Right lobe of liver (tissue), 6 donors: ENCODE data around the gene PC. TPM values are rescaled to one million over a fixed set of nuclear protein-coding genes. Genes with fewer than 3 reads are reported as not detected.

Experiments used
- ATAC-seq, 4 donors: fragments of 200-7000 bp; cut with Tn5 transposase; one replicate each; pipeline ENCODE4 v1.9.1; 2020; ENCODE audit warnings: mild to moderate bottlenecking in 4 of 4, moderate library complexity in 4 of 4
- DNase-seq, 3 donors: peaks; one replicate each; pipeline ENCODE4 v3.0.0-alpha.2; 2020
- H3K27ac ChIP-seq, 3 donors: fragments of 200-600 bp; one replicate each; pipeline ENCODE4 v1.8.0; 2022
- H3K27me3 ChIP-seq, 2 donors: fragments of 200-600 bp; one replicate each; pipeline ENCODE4 v1.8.0; 2022
- H3K36me3 ChIP-seq, 4 donors: fragments of 200-600 bp; sonication (generic) in 1 of 4; one replicate each; pipeline versions ENCODE4 v1.5.1 to v1.8.0; 2017 to 2022; ENCODE audit warnings: control low read depth in 1 of 4
- H3K4me1 ChIP-seq, 4 donors: fragments of 200-600 bp; sonication (generic) in 1 of 4; one replicate each; pipeline versions ENCODE4 v1.5.1 to v1.8.0; 2017 to 2022; ENCODE audit warnings: control low read depth in 1 of 4
- H3K4me3 ChIP-seq, 3 donors: fragments of 200-600 bp; one replicate each; pipeline ENCODE4 v1.8.0; 2022
- H3K9me3 ChIP-seq, 4 donors: fragments of 200-600 bp; sonication (generic) in 1 of 4; one replicate each; pipeline versions ENCODE4 v1.5.1 to v1.8.0; 2017 to 2022; ENCODE audit warnings: control low read depth in 1 of 4
- CTCF ChIP-seq, 4 donors: fragments of 200-600 bp in 3 of 4; fragments of 450-650 bp in 1 of 4; IDR thresholded peaks; one replicate each; pipeline versions ENCODE4 v1.5.1 to v1.8.0; 2016 to 2022; ENCODE audit warnings: antibody characterized with exemption in 4 of 4, mild to moderate bottlenecking in 2 of 4
- POLR2A ChIP-seq: fragments of 450-650 bp; IDR thresholded peaks from one replicate; pipeline ENCODE4 v1.6.1; 2017; ENCODE audit warnings: antibody characterized with exemption, mild to moderate bottlenecking
- WGBS: methylation state at CpG from one replicate; pipeline ENCODE4 v1.1.6; 2018; ENCODE audit warnings: low coverage, low lambda C conversion rate; ENCODE audit not compliant: insufficient coverage; ENCODE audit errors: missing lambda C conversion rate; 5-methylcytosine and 5-hydroxymethylcytosine counted together
- intact Hi-C, 2 donors: fragments of 100-400 bp; cut with DNase I; formaldehyde crosslinking; loops; one replicate each; pipeline versions ENCODE4 v1.11.2 to v1.14.1; 2022
- total RNA-seq, 6 experiments: library from RNA; depleted of rRNA in 2 of 6; stranded (reverse); fragments of >200 nt in 2 of 6; fragmentation: NEBNext Ultra II Directional in 3 of 6; extraction: Animal tissue kit (Norgen Biotek cat#: 25700) in 3 of 6; gene quantifications; one replicate each; pipeline versions ENCODE4 v1.1.0 to v1.2.4, GENCODE V29; 2016 to 2023
- donor health status: DM: no; HTN: yes; CAD: no.
- donor health status: DM: no; HTN: no; CAD: no.
- donor health status: DM: no; HTN: no; CAD: no.
- donor health status: DM: no; HTN: yes; CAD: no.
- donor health status: DM: no; HTN: yes; CAD: no.

Gene PC
- total RNA-seq, 6 experiments from 2014 or later = 265 to 457 (median 317) TPM

- TF ChIP-seq CTCF (IDR thresholded peaks at IDR 0.05) = no peak
- TF ChIP-seq POLR2A = no peak
- H3K27ac ChIP-seq = peak overlapping the region in 2 of 3 donors; percentile 15 to 47
- DNase-seq (no peak), ATAC-seq (peak; percentile 39 to 65 (median 61))
- WGBS = 31% methylated on average over 8 of the region's 9 CpGs
- no peaks in the 10 kb centered on the region for H3K27me3 ChIP-seq
- intact Hi-C loops = no loop called here
- no peaks in the 10 kb centered on the region for H3K9me3 ChIP-seq
- peaks cover 0 to under 1% (median 0%) of the 10 kb centered on the region in 4 donors for H3K36me3 ChIP-seq
- no peak overlapping the region for H3K4me3 ChIP-seq
- H3K4me1 ChIP-seq = peaks cover 0 to 46% (median 12%) of the 10 kb centered on the region in 4 donors
Observed at GRCh38 chr11:66934950-66935779, 23.0 kb downstream of the PC start.

- no peak overlapping the region for H3K27ac ChIP-seq
- H3K4me3 ChIP-seq = no peak overlapping the region
- intact Hi-C loops = no loop called here
- WGBS = 91% methylated on average over 3 of the region's 3 CpGs
- no peak for DNase-seq
- no peaks in the 10 kb centered on the region for H3K36me3 ChIP-seq
- no peaks in the 10 kb centered on the region for H3K9me3 ChIP-seq
- no peaks in the 10 kb centered on the region for H3K27me3 ChIP-seq
- peak in 1 of 4 donors; percentile 21 for ATAC-seq
- TF ChIP-seq POLR2A (no peak), CTCF (IDR thresholded peaks at IDR 0.05) (no peak)
- peaks cover 0 to 46% (median 12%) of the 10 kb centered on the region in 4 donors for H3K4me1 ChIP-seq
Observed at GRCh38 chr11:66933531-66933930, 24.7 kb downstream of the PC start.

- intact Hi-C loops = no loop called here
- Histone ChIP-seq H3K4me3 (no peak overlapping the region), H3K36me3 (no peaks in the 10 kb centered on the region), H3K27ac (peak overlapping the region in 2 of 3 donors; percentile 65 to 73), H3K4me1 (peaks cover 0 to 46% (median 12%) of the 10 kb centered on the region in 4 donors), H3K9me3 (no peaks in the 10 kb centered on the region), H3K27me3 (no peaks in the 10 kb centered on the region)
- TF ChIP-seq POLR2A (no peak), CTCF (IDR thresholded peaks at IDR 0.05) (no peak)
- DNase-seq (no peak), ATAC-seq (no peak)
- WGBS = 75% methylated on average over 2 of the region's 3 CpGs
Observed at GRCh38 chr11:66932543-66932942, 25.6 kb downstream of the PC start.

GRCh38 chr11:66929753-66930152 lies 28.4 kb downstream of the PC start:
- H3K27me3 ChIP-seq = no peaks in the 10 kb centered on the region
- no peaks in the 10 kb centered on the region for H3K36me3 ChIP-seq
- H3K9me3 ChIP-seq = no peaks in the 10 kb centered on the region
- peaks cover 0 to 32% (median 8%) of the 10 kb centered on the region in 4 donors for H3K4me1 ChIP-seq
- DNase-seq (no peak), ATAC-seq (no peak)
- 80% methylated on average over 2 of the region's 4 CpGs for WGBS
- intact Hi-C loops = no loop called here
- no peak for TF ChIP-seq POLR2A
- TF ChIP-seq CTCF (IDR thresholded peaks at IDR 0.05) = no peak
- no peak overlapping the region for H3K4me3 ChIP-seq
- H3K27ac ChIP-seq = no peak overlapping the region
